Esophagus muscularis mucosa (tissue), 4 donors: ENCODE measurements around the gene DEPDC1B. TPM values are rescaled to one million over a fixed set of nuclear protein-coding genes. Genes with fewer than 3 reads are reported as not detected.

Source experiments
- DNase-seq: peaks from one replicate; pipeline ENCODE4 v3.0.0-alpha.2; 2017; ENCODE audit errors: extremely low spot score
- H3K27ac ChIP-seq, 4 donors: fragments of 200-600 bp; sonication (generic); replicated peaks in 1 of 4; 1 replicate in 3 of 4; 2 replicates in 1 of 4; pipeline ENCODE4 v1.5.1; 2016 to 2019; ENCODE audit warnings: mild to moderate bottlenecking in 1 of 4
- H3K27me3 ChIP-seq, 4 donors: fragments of 200-600 bp; sonication (generic); one replicate each; pipeline versions ENCODE4 v1.5.1 to v1.6.0; 2016 to 2019
- H3K36me3 ChIP-seq, 4 donors: fragments of 200-600 bp; sonication (generic); one replicate each; pipeline ENCODE4 v1.5.1; 2016 to 2019
- H3K4me1 ChIP-seq, 4 donors: fragments of 200-600 bp; sonication (generic); one replicate each; pipeline ENCODE4 v1.5.1; 2016 to 2019
- H3K4me3 ChIP-seq, 4 donors: fragments of 200-600 bp; sonication (generic); 1 replicate in 2 of 4; 2 replicates in 2 of 4; pipeline ENCODE4 v1.5.1; 2016 to 2019; ENCODE audit warnings: mild to moderate bottlenecking in 4 of 4, moderate library complexity in 1 of 4
- H3K9me3 ChIP-seq, 4 donors: fragments of 200-600 bp; sonication (generic); 1 replicate in 3 of 4; 2 replicates in 1 of 4; pipeline ENCODE4 v1.5.1; 2016 to 2019
- CTCF ChIP-seq, 3 experiments: fragments of 200-600 bp in 2 of 3; fragments of 450-650 bp in 1 of 3; sonication (generic) in 2 of 3; IDR thresholded peaks; one replicate each; pipeline ENCODE4 v1.5.1; 2017 to 2019; ENCODE audit warnings: antibody characterized with exemption in 3 of 3, mild to moderate bottlenecking in 2 of 3, moderate library complexity in 1 of 3
- EP300 ChIP-seq: sonication (generic); formaldehyde crosslinking; IDR thresholded peaks from one replicate; pipeline ENCODE4 v1.6.1; 2017; ENCODE audit warnings: antibody characterized with exemption
- POLR2A ChIP-seq: fragments of 450-650 bp; IDR thresholded peaks from one replicate; pipeline ENCODE4 v1.6.1; 2017; ENCODE audit warnings: antibody characterized with exemption, moderate library complexity, mild to moderate bottlenecking, low read depth
- POLR2AphosphoS5 ChIP-seq, 2 donors: sonication (generic); formaldehyde crosslinking; IDR thresholded peaks; one replicate each; pipeline ENCODE4 v1.6.1; 2017; ENCODE audit warnings: antibody characterized with exemption in 2 of 2
- WGBS: methylation state at CpG from one replicate; pipeline ENCODE4 v1.1.5; 2018; 5-methylcytosine and 5-hydroxymethylcytosine counted together
- intact Hi-C: fragments of 100-400 bp; cut with DNase I; formaldehyde crosslinking; loops from one replicate; pipeline ENCODE4 v1.15.1; 2023
- total RNA-seq, 4 donors: library from RNA; depleted of rRNA; stranded (reverse); fragments of >200 nt; gene quantifications; one replicate each; pipeline versions ENCODE4 v1.1.0 to v1.2.1, GENCODE V29; 2016

The DEPDC1B gene
- total RNA-seq, 4 donors from 2014 or later, result 0.17 to 0.57 (median 0.42) TPM; not detected in 1

GRCh38 chr5:60679816-60680215 lies 20.1 kb downstream of the DEPDC1B start:
- no peak overlapping the region for H3K27ac ChIP-seq
- no peaks in the 10 kb centered on the region for H3K4me1 ChIP-seq
- H3K36me3 ChIP-seq, result no peaks in the 10 kb centered on the region
- no peak overlapping the region for H3K4me3 ChIP-seq
- intact Hi-C loops, result no loop called here
- DNase-seq, result no peak
- H3K27me3 ChIP-seq, result no peaks in the 10 kb centered on the region
- WGBS, result 92% methylated on average over 2 of the region's 2 CpGs
- TF ChIP-seq POLR2AphosphoS5 (IDR thresholded peaks at IDR 0.05) (no peak), CTCF (IDR thresholded peaks at IDR 0.05) (no peak), POLR2A (no peak), EP300 (no peak)
- H3K9me3 ChIP-seq, result no peaks in the 10 kb centered on the region

- no peak for DNase-seq
- Histone ChIP-seq H3K9me3 (no peaks in the 10 kb centered on the region), H3K4me3 (no peak overlapping the region), H3K27ac (no peak overlapping the region), H3K4me1 (no peaks in the 10 kb centered on the region), H3K27me3 (no peaks in the 10 kb centered on the region), H3K36me3 (no peaks in the 10 kb centered on the region)
- intact Hi-C loops, result no loop called here
- no peak for TF ChIP-seq EP300
- TF ChIP-seq CTCF (IDR thresholded peaks at IDR 0.05), result peak; percentile 44 to 54 (median 52)
- no peak for TF ChIP-seq POLR2AphosphoS5 (IDR thresholded peaks at IDR 0.05)
- 67% methylated on average over 6 of the region's 6 CpGs for WGBS
Observed at GRCh38 chr5:60677850-60678664, 21.9 kb downstream of the DEPDC1B start.

DNA sequence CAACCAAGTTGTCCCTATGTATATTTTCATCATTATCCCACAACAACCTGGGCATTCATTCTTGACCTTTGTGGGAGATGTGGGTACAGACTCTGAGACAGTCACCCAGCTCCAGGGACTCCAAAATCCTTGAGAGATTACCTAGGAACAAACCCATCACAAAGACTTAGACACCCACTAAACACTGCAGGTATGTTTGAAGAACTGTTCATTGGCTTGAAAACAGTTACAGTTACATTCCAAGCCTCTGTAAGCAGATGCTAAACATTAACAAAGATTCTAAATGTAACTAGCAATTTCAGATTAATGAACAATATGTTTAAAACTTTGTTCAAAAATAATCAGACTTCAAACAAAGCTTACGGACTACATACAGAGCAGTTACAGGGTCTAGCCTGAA lies 24.7 kb downstream of the DEPDC1B start:
- no peaks in the 10 kb centered on the region for H3K27me3 ChIP-seq
- intact Hi-C loops, result no loop called here
- TF ChIP-seq POLR2AphosphoS5 (IDR thresholded peaks at IDR 0.05), result no peak
- TF ChIP-seq EP300, result no peak
- TF ChIP-seq CTCF (IDR thresholded peaks at IDR 0.05), result no peak
- TF ChIP-seq POLR2A, result no peak
- no peak overlapping the region for H3K27ac ChIP-seq
- WGBS, result 83% methylated on average over 1 of the region's 1 CpG
- H3K4me3 ChIP-seq, result no peak overlapping the region
- no peaks in the 10 kb centered on the region for H3K9me3 ChIP-seq
- no peaks in the 10 kb centered on the region for H3K4me1 ChIP-seq
- no peak for DNase-seq
- no peaks in the 10 kb centered on the region for H3K36me3 ChIP-seq

DNA sequence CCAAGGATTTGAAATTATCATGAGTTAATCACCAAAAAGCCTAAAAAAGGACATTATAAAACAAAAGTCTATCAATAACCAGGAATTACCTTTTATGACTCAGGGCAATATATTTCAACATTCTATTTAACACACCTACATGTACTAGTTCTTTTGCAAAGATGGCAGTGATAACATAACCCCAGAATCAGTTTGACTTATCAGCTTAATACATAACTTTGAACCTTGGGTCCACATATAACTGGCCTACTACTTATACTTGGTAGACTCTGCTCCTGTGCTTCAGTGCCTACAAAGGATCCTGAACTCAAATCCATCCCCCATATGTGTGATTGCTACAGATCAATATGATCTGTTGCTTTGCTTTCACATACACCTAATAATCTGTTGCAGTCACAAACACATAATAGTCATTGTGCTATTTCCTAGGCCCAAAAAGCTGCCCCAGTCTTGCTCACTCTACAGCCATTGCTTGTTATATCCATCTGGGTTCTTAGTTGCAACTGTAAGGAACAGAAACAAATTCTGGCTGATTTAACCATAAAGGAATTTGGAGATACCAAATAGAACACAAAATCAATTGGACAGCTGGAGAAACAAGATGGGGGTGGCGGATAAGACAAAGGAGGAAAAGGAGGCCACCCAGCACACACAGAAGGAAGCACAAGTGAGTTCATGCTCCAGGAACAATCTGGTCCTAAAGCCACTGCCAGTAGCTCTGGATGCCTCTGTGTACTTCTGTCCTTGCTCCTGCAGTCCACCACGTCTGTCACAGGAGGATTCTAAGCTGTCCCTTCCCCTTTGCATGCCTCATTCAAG lies 25.5 kb downstream of the DEPDC1B start:
- 85% methylated on average over 2 of the region's 2 CpGs for WGBS
- intact Hi-C loops, result no loop called here
- H3K27ac ChIP-seq, result no peak overlapping the region
- no peaks in the 10 kb centered on the region for H3K36me3 ChIP-seq
- no peaks in the 10 kb centered on the region for H3K4me1 ChIP-seq
- no peaks in the 10 kb centered on the region for H3K27me3 ChIP-seq
- TF ChIP-seq POLR2A, result no peak
- no peak for TF ChIP-seq CTCF (IDR thresholded peaks at IDR 0.05)
- H3K4me3 ChIP-seq, result no peak overlapping the region
- DNase-seq, result no peak
- H3K9me3 ChIP-seq, result no peaks in the 10 kb centered on the region
